ENCODE measurements around the gene HELZ. TPM values are rescaled to one million over a fixed set of nuclear protein-coding genes. Genes with fewer than 3 reads are reported as not detected.

The HELZ gene
- total and polyA plus RNA-seq, 4 donors, result 2.8 to 75.7 (median 25.5) TPM

DNA sequence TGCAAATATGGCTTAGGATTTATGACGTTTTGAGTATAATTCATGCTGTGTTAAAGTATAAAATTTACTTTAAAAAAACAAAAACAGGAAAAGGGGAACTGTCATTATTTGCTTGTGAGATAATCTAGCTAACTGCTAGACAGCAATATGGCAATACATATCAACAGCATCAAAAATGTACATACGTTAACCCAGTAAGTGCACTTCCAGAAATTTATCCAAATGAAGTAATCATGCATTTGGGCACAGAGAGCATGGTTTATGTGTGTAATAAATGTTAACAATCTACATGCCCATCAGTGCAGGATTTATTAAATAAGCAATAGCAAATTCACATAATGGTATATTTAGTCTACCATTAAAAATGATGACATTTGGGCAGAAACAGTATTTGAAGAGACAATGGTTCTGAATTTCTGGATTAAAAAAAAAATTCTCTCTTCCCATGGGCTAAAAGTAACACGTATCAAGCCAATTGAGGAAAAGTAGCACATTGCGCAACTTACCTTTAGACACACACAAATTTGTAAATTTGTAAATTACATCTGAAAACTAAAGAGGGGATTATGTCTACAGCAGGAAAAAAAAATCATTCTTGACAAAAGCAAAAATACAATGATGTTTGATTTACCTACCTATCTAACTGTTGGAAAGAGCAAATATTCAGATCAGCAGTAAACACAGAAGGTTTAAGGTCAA, 120.4 kb downstream of the HELZ start:
- Histone ChIP-seq H3K36me3 (ENCODE audit: control insufficient read depth in 1 of 2, insufficient read depth in 2 of 2, low read length in 1 of 2) (peaks cover 2 to 4% of the 10 kb centered on the region in 2 donors), H3K4me1 (ENCODE audit: control insufficient read depth in 1 of 2, insufficient read depth in 2 of 2, low read length in 2 of 2) (peaks cover 0 to 1% of the 10 kb centered on the region in 2 donors), H3K9me3 (ENCODE audit: control insufficient read depth, low read length) (no peaks in the 10 kb centered on the region), H3K4me3 (ENCODE audit: low read length in 2 of 2) (no peak overlapping the region), H3K27me3 (ENCODE audit: control insufficient read depth in 1 of 2, insufficient read depth in 2 of 2, low read length in 1 of 2) (no peaks in the 10 kb centered on the region), H3K27ac (ENCODE audit: low read depth in 1 of 2, low read length in 2 of 2) (no peak overlapping the region)
- ATAC-seq (ENCODE audit: low FRiP score) (no peak), DNase-seq (no peak)
- intact Hi-C loops (cut with DNase I), result no loop called here
- 83 to 87% methylated on average over 4 of the region's 4 CpGs for WGBS, 2 donors

DNA sequence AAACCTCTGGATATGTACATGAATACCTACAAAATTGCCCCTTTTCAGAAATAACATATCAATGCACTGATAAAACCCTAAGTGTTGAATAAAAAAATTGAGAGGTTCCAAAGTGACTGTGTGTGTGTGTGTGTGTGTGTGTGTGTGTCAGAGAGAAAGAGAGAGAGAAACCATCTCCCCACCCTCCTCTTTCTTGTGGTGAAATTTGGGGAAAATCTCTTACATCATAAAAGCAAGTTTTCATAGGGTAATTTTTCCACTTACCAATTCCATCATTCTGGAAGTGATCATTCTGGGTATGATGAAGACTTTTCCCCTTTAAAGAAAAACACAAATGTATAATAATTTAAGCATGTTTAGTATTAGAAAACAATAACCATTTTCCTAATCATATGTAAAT, 121.3 kb downstream of the HELZ start:
- ATAC-seq (ENCODE audit: low FRiP score) (no peak), DNase-seq (no peak)
- H3K9me3 ChIP-seq (ENCODE audit: control insufficient read depth, low read length), result no peaks in the 10 kb centered on the region
- H3K36me3 ChIP-seq (ENCODE audit: control insufficient read depth in 1 of 2, insufficient read depth in 2 of 2, low read length in 1 of 2), result peaks cover 2 to 4% of the 10 kb centered on the region in 2 donors
- no peak overlapping the region for H3K4me3 ChIP-seq (ENCODE audit: low read length in 2 of 2)
- peaks cover 0 to 1% of the 10 kb centered on the region in 2 donors for H3K4me1 ChIP-seq (ENCODE audit: control insufficient read depth in 1 of 2, insufficient read depth in 2 of 2, low read length in 2 of 2)
- intact Hi-C loops (cut with DNase I), result no loop called here
- H3K27me3 ChIP-seq (ENCODE audit: control insufficient read depth in 1 of 2, insufficient read depth in 2 of 2, low read length in 1 of 2), result no peaks in the 10 kb centered on the region
- H3K27ac ChIP-seq (ENCODE audit: low read depth in 1 of 2, low read length in 2 of 2), result no peak overlapping the region

DNA sequence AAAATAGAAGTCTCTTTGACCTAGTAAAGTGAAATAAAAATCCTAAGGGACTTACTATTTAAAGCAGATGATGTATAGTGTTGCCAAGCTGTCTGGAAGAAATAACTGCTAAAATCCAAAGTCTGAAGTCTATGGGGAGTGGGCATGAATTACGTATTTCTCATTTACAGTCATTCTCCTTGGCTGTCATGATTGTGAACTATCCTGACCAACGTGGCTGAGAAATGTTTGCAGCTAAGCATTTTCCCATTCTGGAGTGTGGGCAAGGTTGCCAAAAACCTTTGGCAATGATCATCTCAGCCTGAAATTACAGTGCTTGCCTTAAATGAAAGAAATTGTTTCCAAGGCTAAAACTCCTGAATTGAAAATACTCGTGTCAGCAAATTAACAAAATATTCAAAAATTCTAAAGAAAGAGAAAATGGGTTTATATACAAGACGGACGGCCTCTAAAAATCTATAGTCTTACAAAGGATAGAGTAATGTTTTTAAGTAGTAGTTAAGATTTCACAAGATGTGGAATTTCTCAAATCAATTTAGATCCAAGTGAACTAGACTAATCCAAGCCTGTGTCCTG, 123.6 kb downstream of the HELZ start:
- no peak overlapping the region for H3K27ac ChIP-seq (ENCODE audit: low read depth in 1 of 2, low read length in 2 of 2)
- peaks cover 0 to 1% of the 10 kb centered on the region in 2 donors for H3K4me1 ChIP-seq (ENCODE audit: control insufficient read depth in 1 of 2, insufficient read depth in 2 of 2, low read length in 2 of 2)
- H3K4me3 ChIP-seq (ENCODE audit: low read length in 2 of 2), result no peak overlapping the region
- WGBS, 2 donors, result 4 to 8% methylated on average over 5 of the region's 5 CpGs
- no peak for ATAC-seq (ENCODE audit: low FRiP score)
- peaks cover 0 to 3% of the 10 kb centered on the region in 2 donors for H3K36me3 ChIP-seq (ENCODE audit: control insufficient read depth in 1 of 2, insufficient read depth in 2 of 2, low read length in 1 of 2)
- no peaks in the 10 kb centered on the region for H3K9me3 ChIP-seq (ENCODE audit: control insufficient read depth, low read length)
- intact Hi-C loops (cut with DNase I), result no loop called here
- no peaks in the 10 kb centered on the region for H3K27me3 ChIP-seq (ENCODE audit: control insufficient read depth in 1 of 2, insufficient read depth in 2 of 2, low read length in 1 of 2)
- DNase-seq, result no peak

DNA sequence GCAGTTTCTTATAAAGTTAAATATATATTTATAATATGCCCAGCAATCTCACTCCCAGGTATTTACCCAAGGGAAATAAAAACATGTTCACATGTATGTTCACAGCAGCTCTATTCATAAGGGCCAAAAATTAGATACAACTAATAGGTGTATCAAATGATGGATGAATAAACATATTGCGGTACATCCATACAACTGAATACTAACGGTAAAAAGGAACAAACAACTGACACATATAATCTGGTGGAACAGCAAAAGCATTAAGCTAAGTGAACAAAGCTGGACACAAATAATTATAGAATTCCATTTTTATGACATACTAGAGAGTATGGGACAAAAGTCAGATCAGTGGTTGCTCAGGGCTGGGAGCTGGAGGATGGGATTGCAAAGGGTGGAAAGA, 125.9 kb downstream of the HELZ start:
- peaks cover 0 to 3% of the 10 kb centered on the region in 2 donors for H3K36me3 ChIP-seq (ENCODE audit: control insufficient read depth in 1 of 2, insufficient read depth in 2 of 2, low read length in 1 of 2)
- no peaks in the 10 kb centered on the region for H3K9me3 ChIP-seq (ENCODE audit: control insufficient read depth, low read length)
- H3K4me1 ChIP-seq (ENCODE audit: control insufficient read depth in 1 of 2, insufficient read depth in 2 of 2, low read length in 2 of 2), result peaks cover 0 to 1% of the 10 kb centered on the region in 2 donors
- H3K4me3 ChIP-seq (ENCODE audit: low read length in 2 of 2), result no peak overlapping the region
- DNase-seq (no peak), ATAC-seq (ENCODE audit: low FRiP score) (no peak)
- H3K27me3 ChIP-seq (ENCODE audit: control insufficient read depth in 1 of 2, insufficient read depth in 2 of 2, low read length in 1 of 2), result no peaks in the 10 kb centered on the region
- intact Hi-C loops (cut with DNase I), result no loop called here
- 73% methylated on average over 2 of the region's 2 CpGs for WGBS, 2 donors
- H3K27ac ChIP-seq (ENCODE audit: low read depth in 1 of 2, low read length in 2 of 2), result no peak overlapping the region

DNA sequence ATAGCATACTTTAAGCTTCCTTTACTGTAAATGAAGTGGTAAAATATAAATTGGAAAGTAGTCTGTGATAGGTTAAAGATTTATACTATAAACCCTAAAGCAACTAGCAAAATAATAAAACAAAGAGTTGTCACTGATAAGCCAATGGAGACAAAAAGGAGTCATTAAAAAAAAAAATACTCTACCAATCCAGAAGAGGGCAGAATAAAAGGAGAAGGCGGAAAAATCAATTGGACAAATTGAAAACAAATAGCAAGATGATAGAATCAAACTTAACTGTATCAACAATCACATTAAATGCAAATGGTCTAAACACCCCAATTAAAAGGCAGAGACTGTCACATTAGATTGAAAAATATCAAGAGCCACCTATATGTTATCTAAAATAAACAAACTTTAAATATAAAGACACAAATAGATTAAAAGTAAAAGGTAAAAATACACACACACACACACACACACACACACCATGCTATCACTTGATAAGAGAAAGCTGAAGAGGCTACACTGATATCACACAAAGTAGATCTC, 128.9 kb downstream of the HELZ start:
- no peaks in the 10 kb centered on the region for H3K27me3 ChIP-seq (ENCODE audit: control insufficient read depth in 1 of 2, insufficient read depth in 2 of 2, low read length in 1 of 2)
- DNase-seq (no peak), ATAC-seq (ENCODE audit: low FRiP score) (no peak)
- peaks cover 5% of the 10 kb centered on the region in 2 donors for H3K36me3 ChIP-seq (ENCODE audit: control insufficient read depth in 1 of 2, insufficient read depth in 2 of 2, low read length in 1 of 2)
- no peak overlapping the region for H3K27ac ChIP-seq (ENCODE audit: low read depth in 1 of 2, low read length in 2 of 2)
- intact Hi-C loops (cut with DNase I), result no loop called here
- WGBS, 2 donors, result 99 to 100% methylated on average over 1 of the region's 1 CpG
- H3K9me3 ChIP-seq (ENCODE audit: control insufficient read depth, low read length), result no peaks in the 10 kb centered on the region
- no peak overlapping the region for H3K4me3 ChIP-seq (ENCODE audit: low read length in 2 of 2)
- H3K4me1 ChIP-seq (ENCODE audit: control insufficient read depth in 1 of 2, insufficient read depth in 2 of 2, low read length in 2 of 2), result no peaks in the 10 kb centered on the region

DNA sequence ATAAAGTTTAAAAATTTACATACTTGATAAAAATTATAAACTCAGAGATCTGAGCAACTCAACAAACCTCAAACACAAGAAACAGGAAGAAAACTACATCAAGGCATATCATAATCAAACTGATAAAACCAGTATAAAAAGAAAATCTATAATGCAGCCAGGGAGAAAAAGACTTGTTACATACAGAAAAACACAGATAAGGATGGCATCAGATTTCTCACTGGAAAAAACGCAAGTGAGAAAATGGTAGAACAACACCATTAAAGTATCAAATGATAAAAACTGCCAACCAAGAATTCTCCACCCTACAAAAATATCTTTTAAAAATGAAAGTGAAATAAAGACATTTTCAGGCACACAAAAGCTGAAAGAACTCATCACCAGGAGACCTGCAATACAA, 129.6 kb downstream of the HELZ start:
- Histone ChIP-seq H3K27ac (ENCODE audit: low read depth in 1 of 2, low read length in 2 of 2) (no peak overlapping the region), H3K36me3 (ENCODE audit: control insufficient read depth in 1 of 2, insufficient read depth in 2 of 2, low read length in 1 of 2) (peaks cover 5% of the 10 kb centered on the region in 2 donors), H3K4me3 (ENCODE audit: low read length in 2 of 2) (no peak overlapping the region), H3K27me3 (ENCODE audit: control insufficient read depth in 1 of 2, insufficient read depth in 2 of 2, low read length in 1 of 2) (no peaks in the 10 kb centered on the region), H3K9me3 (ENCODE audit: control insufficient read depth, low read length) (no peaks in the 10 kb centered on the region), H3K4me1 (ENCODE audit: control insufficient read depth in 1 of 2, insufficient read depth in 2 of 2, low read length in 2 of 2) (no peaks in the 10 kb centered on the region)
- intact Hi-C loops (cut with DNase I), result no loop called here
- 58 to 60% methylated on average over 1 of the region's 1 CpG for WGBS, 2 donors
- ATAC-seq (ENCODE audit: low FRiP score) (no peak), DNase-seq (no peak)

DNA sequence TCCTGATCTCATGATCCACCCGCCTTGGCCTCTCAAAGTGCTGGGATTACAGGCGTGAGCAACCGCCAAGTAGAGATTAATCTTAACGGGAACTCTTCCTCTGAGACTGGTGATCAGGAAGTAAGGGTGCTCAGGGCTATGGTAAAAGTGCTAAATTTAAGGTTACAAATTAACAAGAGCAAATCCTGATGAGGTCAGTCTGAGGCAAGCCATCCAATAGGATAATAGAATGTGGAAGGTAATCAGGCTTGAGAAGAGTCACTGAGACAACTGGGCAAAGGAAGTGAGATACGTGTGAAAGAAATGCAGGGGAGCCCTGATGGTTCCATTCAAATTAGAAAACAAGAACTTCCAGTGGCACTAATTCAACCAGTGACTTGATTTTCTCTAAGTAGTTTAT, 131.5 kb downstream of the HELZ start:
- intact Hi-C loops (cut with DNase I), result no loop called here
- H3K36me3 ChIP-seq (ENCODE audit: control insufficient read depth in 1 of 2, insufficient read depth in 2 of 2, low read length in 1 of 2), result peaks cover 8 to 10% of the 10 kb centered on the region in 2 donors

DNA sequence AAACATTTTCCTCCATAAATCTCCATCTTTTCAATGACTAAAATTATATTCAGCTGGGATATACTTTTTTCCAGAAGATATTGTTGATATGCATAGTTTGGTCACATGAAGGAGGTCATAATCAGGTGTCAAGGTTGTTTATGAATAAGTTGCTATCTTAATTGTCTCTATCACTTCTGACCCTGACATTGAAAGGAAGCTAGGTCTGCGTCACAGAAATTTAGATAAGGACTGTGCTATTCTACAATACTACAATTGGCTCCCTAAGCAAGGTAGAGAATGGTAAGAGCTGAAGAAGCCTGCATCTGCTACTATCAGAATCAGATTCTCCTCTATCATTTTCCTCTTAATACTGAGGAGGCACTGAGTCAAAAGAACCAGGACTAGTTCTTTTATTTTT, 133.2 kb downstream of the HELZ start:
- ATAC-seq (ENCODE audit: low FRiP score) (no peak), DNase-seq (no peak)
- Histone ChIP-seq H3K4me3 (ENCODE audit: low read length in 2 of 2) (no peak overlapping the region), H3K36me3 (ENCODE audit: control insufficient read depth in 1 of 2, insufficient read depth in 2 of 2, low read length in 1 of 2) (peaks cover 8 to 18% of the 10 kb centered on the region in 2 donors), H3K4me1 (ENCODE audit: control insufficient read depth in 1 of 2, insufficient read depth in 2 of 2, low read length in 2 of 2) (no peaks in the 10 kb centered on the region), H3K27ac (ENCODE audit: low read depth in 1 of 2, low read length in 2 of 2) (no peak overlapping the region), H3K27me3 (ENCODE audit: control insufficient read depth in 1 of 2, insufficient read depth in 2 of 2, low read length in 1 of 2) (no peaks in the 10 kb centered on the region), H3K9me3 (ENCODE audit: control insufficient read depth, low read length) (no peaks in the 10 kb centered on the region)
- 83 to 86% methylated on average over 1 of the region's 1 CpG for whole genome bisulfite sequencing, 2 donors
- intact Hi-C loops (cut with DNase I), result no loop called here

More for the DNA sequence above, 131.5 kb downstream of the HELZ start:
- Histone ChIP-seq H3K4me1 (ENCODE audit: control insufficient read depth in 1 of 2, insufficient read depth in 2 of 2, low read length in 2 of 2) (no peaks in the 10 kb centered on the region), H3K27me3 (ENCODE audit: control insufficient read depth in 1 of 2, insufficient read depth in 2 of 2, low read length in 1 of 2) (no peaks in the 10 kb centered on the region), H3K27ac (ENCODE audit: low read depth in 1 of 2, low read length in 2 of 2) (no peak overlapping the region), H3K9me3 (ENCODE audit: control insufficient read depth, low read length) (no peaks in the 10 kb centered on the region), H3K4me3 (ENCODE audit: low read length in 2 of 2) (no peak overlapping the region)
- 97% methylated on average over 5 of the region's 5 CpGs for WGBS, 2 donors
- ATAC-seq (ENCODE audit: low FRiP score), result no peak
- no peak for DNase-seq

DNA sequence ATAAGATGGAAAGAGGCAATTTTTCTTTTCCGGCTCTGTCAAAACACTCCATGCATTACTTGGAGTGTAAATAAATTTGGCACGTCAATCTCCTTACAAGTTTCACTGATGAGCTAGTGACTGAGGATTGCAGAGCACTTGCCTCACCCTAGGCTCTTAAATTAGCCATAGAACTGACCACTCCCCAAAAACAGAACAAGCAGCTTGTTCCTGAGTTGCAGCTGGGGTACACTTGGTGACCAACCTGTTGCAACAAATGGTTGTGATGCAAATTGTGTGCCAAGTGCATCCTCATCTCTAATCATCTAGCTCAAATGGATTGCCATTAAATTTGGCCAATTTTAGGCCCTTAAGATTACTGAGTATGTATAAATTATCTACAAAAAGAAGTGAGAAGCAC, 133.7 kb downstream of the HELZ start:
- DNase-seq (no peak), ATAC-seq (ENCODE audit: low FRiP score) (no peak)
- H3K4me1 ChIP-seq (ENCODE audit: control insufficient read depth in 1 of 2, insufficient read depth in 2 of 2, low read length in 2 of 2), result no peaks in the 10 kb centered on the region
- H3K9me3 ChIP-seq (ENCODE audit: control insufficient read depth, low read length), result no peaks in the 10 kb centered on the region
- H3K27ac ChIP-seq (ENCODE audit: low read depth in 1 of 2, low read length in 2 of 2), result no peak overlapping the region
- no peak overlapping the region for H3K4me3 ChIP-seq (ENCODE audit: low read length in 2 of 2)
- no peaks in the 10 kb centered on the region for H3K27me3 ChIP-seq (ENCODE audit: control insufficient read depth in 1 of 2, insufficient read depth in 2 of 2, low read length in 1 of 2)
- WGBS, 2 donors, result 65 to 73% methylated on average over 2 of the region's 2 CpGs
- peaks cover 6 to 20% of the 10 kb centered on the region in 2 donors for H3K36me3 ChIP-seq (ENCODE audit: control insufficient read depth in 1 of 2, insufficient read depth in 2 of 2, low read length in 1 of 2)
- intact Hi-C loops (cut with DNase I), result no loop called here

Data from aorta (tissue), 5 donors.